Ishikawa (cell line): ENCODE results near the gene CADPS.

Experiments
- CEBPB ChIP-seq: IDR thresholded peaks from 2 replicates; pipeline ENCODE4 v1.6.1; 2012
- EGR1 ChIP-seq: IDR thresholded peaks from 2 replicates; pipeline ENCODE4 v1.6.1; 2012
- EP300 ChIP-seq: IDR thresholded peaks from 2 replicates; pipeline ENCODE4 v1.6.1; 2012; ENCODE audit warnings: borderline replicate concordance
- REST ChIP-seq: IDR thresholded peaks from 2 replicates; pipeline ENCODE4 v1.6.1; 2012; ENCODE audit warnings: low read depth, mild to moderate bottlenecking
- TAF1 ChIP-seq: IDR thresholded peaks from 2 replicates; pipeline ENCODE4 v1.6.1; 2012; ENCODE audit warnings: low read depth, mild to moderate bottlenecking
- TCF12 ChIP-seq: IDR thresholded peaks from 2 replicates; pipeline ENCODE4 v1.6.1; 2012; ENCODE audit warnings: low read depth
- YY1 ChIP-seq: IDR thresholded peaks from 2 replicates; pipeline ENCODE4 v1.6.1; 2012; ENCODE audit warnings: low read depth
- ZBTB7A ChIP-seq: IDR thresholded peaks from 2 replicates; pipeline ENCODE4 v1.6.1; 2012; ENCODE audit warnings: low read depth
- TF ChIP-seq, protein P1 (sequence below): IDR thresholded peaks from 2 replicates; pipeline ENCODE4 v1.6.1; 2012

- TF ChIP-seq, protein P1, sequence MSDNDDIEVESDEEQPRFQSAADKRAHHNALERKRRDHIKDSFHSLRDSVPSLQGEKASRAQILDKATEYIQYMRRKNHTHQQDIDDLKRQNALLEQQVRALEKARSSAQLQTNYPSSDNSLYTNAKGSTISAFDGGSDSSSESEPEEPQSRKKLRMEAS, result no peak
- TF ChIP-seq EP300, result no peak
- no peak for TF ChIP-seq YY1
- no peak for TF ChIP-seq TCF12
- no peak for TF ChIP-seq REST
- TF ChIP-seq EGR1, result no peak
- TF ChIP-seq ZBTB7A, result no peak
- no peak for TF ChIP-seq TAF1
- TF ChIP-seq CEBPB, result no peak
Measured at GRCh38 chr3:62375655-62376453, 499.4 kb downstream of the CADPS start.
